Activated naive CD4-positive, alpha-beta T cell treated with anti-CD3 and anti-CD28 coated beads, Interleukin-2, amount 50 U/mL, for 72 hours (primary cell): ENCODE data around the gene VTCN1. TPM values are rescaled to one million over a fixed set of nuclear protein-coding genes. Genes with fewer than 3 reads are reported as not detected.
A peak's percentile ranks its signal among the peaks of the same experiment; 100 is the strongest.

Source experiments
- ATAC-seq, 2 donors: fragments of 150-1000 bp; cut with Tn5 transposase; 2 replicates each; pipeline ENCODE4 v1.10.0; 2021; ENCODE audit warnings: mild to moderate bottlenecking in 2 of 2, moderate library complexity in 2 of 2
- DNase-seq, 2 donors: peaks; one replicate each; pipeline ENCODE4 v3.0.0; 2021 to 2022; ENCODE audit warnings: low spot score in 2 of 2
- H3K27ac Mint-ChIP-seq, 2 donors: one replicate each; pipeline ENCODE4 v1.8.0; 2022; ENCODE audit warnings: mild to moderate bottlenecking in 2 of 2, mixed read lengths in 2 of 2
- H3K36me3 Mint-ChIP-seq, 2 donors: one replicate each; pipeline ENCODE4 v1.8.0; 2022; ENCODE audit warnings: mixed read lengths in 2 of 2
- H3K9me3 Mint-ChIP-seq, 2 donors: one replicate each; pipeline ENCODE4 v1.8.0; 2022; ENCODE audit warnings: mixed read lengths in 2 of 2
- total RNA-seq, 2 donors: library from RNA; stranded (reverse); gene quantifications; one replicate each; pipeline ENCODE4 v1.2.3, GENCODE V29; 2022

The VTCN1 gene
- total RNA-seq, 2 donors from 2014 or later: not detected

DNA sequence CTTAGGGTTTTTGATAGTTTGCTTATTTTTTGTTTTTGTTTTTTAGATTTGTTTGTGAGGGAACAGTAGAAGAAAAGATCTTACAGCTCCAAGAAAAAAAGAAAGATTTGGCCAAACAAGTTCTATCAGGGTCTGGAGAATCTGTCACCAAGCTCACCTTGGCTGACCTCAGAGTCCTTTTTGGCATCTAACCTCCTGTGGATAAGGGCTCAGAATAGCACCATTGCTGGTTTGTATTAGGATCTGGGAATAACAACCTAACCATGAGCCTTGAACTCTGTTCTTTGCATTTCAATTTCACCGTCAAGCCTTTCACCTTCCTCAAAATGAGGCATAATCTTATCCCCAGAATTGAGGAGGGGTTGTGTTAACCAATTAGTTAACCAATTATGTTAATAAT, 109.4 kb downstream of the VTCN1 start:
- no peak for ATAC-seq
- Mint-ChIP-seq H3K9me3 (no peaks in the 10 kb centered on the region), H3K36me3 (peaks cover 44 to 71% of the 10 kb centered on the region in 2 donors), H3K27ac (no peak overlapping the region)
- no peak for DNase-seq

DNA sequence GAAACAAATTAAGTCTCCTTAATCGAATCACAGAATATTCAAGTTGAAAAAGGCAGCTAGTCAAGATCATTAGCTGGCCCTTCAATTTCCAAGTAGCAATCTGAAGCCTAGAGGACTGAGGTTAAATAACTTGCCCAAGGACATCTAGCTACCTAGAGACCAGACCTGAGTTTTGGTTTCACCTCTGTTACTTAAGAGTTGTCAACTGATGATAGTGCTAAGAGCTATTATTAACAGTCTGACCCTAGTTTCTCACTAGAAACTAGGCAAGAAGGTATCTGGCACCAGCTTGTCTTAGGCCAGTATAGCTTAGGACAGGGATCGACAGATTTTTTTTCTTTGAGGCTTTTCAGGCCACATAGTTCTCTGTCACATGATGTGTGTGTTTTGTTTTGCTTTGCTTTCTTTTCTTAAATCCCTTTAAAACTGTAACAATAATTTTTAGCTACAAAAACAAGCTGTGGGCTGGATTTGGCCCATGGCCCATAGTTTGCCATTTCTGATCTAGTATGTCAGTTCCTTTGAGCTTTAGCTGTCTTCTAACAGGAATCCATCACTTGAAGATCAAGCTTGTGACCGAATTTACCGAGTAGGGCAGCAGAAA, 112.3 kb downstream of the VTCN1 start:
- Mint-ChIP-seq H3K36me3 (peaks cover 62 to 71% of the 10 kb centered on the region in 2 donors), H3K27ac (no peak overlapping the region), H3K9me3 (no peaks in the 10 kb centered on the region)
- DNase-seq: no peak
- ATAC-seq: no peak

DNA sequence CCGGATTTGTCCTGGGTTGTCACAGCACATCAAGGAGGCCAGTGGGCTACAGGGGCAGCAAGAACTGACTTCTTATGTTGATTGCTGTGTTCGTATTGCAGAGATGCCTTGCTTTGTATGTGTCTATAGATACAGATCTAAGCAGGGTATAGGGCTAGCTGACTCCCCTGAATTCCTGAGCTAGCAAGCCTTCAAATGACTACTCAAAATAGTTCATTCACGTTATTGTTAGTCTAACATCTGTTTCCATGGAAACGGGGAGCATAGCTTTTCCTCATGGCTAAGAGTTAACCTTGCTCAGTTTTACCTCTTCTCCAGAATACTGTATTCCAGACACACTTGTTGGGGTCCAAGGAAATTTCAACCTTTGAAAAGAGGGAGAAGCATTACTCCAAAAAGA, 113.3 kb downstream of the VTCN1 start:
- H3K9me3 Mint-ChIP-seq: no peaks in the 10 kb centered on the region
- peaks cover 60 to 71% of the 10 kb centered on the region in 2 donors for H3K36me3 Mint-ChIP-seq
- DNase-seq (no peak), ATAC-seq (no peak)
- H3K27ac Mint-ChIP-seq: no peak overlapping the region

DNA sequence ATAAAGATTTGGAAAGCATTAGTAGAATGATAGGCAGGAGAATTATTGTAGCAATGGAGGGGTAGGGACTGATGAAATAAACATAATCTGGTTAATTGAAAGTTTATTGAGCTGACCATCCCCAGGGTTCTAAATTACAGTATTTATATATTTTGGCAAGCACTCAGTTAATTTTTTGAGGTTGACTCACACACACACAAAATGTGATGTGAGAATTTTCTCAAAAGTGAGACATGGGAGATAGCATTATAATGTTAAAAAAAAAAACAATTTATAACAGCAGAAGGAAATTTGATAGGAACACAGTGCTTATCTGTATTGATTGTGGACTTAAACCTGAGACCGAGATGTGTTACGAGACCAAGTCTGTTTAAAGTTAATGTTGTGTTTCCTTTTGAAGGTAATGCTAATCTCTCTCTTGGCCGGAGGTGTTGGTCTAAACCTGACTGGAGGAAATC, 113.7 kb downstream of the VTCN1 start:
- peaks cover 58 to 69% of the 10 kb centered on the region in 2 donors for H3K36me3 Mint-ChIP-seq
- ATAC-seq: no peak
- no peak for DNase-seq
- no peak overlapping the region for H3K27ac Mint-ChIP-seq
- H3K9me3 Mint-ChIP-seq: no peaks in the 10 kb centered on the region

DNA sequence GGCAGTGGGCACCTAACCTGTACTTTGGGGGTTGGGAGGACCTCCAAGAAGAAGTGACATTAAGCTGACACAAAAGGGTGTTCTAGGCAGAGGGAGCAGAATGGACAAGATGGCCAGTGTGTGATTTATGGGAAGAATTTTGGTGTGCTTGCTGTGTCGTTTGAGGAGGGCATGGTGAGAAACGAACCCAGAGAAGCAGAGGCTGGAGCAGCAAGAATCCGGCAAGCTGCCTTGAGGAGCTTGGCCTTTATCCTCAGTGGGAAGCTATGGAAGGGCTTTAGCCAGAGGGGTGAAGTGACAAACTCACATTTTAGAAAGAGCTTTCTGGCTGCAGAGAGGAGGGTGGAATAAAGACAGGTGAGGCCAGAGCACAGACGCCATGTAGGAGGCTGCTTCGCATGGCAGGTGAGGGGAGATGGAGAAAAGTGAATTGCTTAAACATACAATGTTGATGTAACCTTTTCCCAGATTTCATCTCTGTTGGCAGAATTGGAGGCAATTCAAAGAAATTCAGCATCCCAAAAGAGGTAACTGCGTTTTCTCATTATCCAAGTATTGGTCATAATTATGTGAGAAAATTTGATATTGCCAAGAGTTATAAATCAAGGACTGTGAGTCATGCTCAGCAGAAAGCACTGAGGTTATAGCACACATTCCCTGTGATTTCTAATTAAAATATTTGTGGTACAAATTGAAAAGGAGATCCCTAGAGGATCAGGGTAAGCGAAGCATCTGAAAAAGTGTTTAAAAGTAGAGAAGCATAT, 115.7 kb downstream of the VTCN1 start:
- no peaks in the 10 kb centered on the region for H3K9me3 Mint-ChIP-seq
- peaks cover 59 to 65% of the 10 kb centered on the region in 2 donors for H3K36me3 Mint-ChIP-seq
- H3K27ac Mint-ChIP-seq: no peak overlapping the region
- DNase-seq: no peak
- ATAC-seq: no peak

DNA sequence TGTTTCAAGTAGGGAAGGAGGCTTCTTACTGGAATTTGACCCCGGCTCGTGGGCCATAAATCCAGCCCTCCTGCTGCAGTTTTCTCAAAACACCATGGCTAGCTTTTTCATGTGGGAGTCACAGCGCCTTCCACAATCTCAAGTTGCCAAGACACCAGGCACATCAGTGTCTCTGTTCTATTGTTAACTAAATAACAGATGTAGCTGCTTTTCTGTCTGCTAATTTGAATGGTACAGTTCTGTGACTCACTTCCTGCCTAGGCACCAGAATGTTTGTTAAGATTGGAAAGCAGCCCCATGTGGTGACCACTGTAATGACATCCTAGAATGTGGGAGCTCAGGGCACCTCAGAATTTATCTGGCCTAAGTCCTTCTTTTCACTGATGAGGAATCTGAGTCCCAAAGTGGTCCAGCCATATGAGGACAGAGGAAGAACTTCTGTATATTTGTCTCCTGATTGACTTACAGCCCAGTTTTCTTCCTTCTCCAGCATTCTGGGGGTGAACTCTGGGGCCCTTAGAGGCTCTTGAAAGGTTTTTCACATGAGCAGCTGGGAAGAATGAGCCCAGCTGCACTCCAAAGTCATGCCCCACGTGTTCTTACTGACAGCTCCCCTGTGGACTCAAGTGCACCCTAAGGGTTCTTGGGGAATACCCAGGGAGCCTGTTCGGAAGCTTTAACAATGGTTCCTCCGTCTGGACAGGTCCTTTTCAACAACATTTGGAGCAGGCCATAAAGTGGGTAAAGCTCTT, 116.7 kb downstream of the VTCN1 start:
- Mint-ChIP-seq H3K36me3 (peaks cover 51 to 61% of the 10 kb centered on the region in 2 donors), H3K27ac (peak overlapping the region; percentile 21 to 78), H3K9me3 (no peaks in the 10 kb centered on the region)
- ATAC-seq (peak; percentile 80), DNase-seq (peak in 1 of 2 donors; percentile 42)

Other genes with a start within 250 kb of the VTCN1 start
- 1 to 10 TPM in 1 of 2 donors, under 1 TPM in 1; 0.09 to 1.3 TPM for gene CD101, start 209.2 kb downstream of the VTCN1 start, total RNA-seq
- gene TTF2, start 150.6 kb downstream of the VTCN1 start, total RNA-seq: 100 to 1,000 TPM; 112 to 136 TPM
- 1 to 10 TPM in 1 of 2 donors, under 1 TPM in 1; 0.29 to 1.5 TPM for gene TRIM45, start 89.2 kb downstream of the VTCN1 start, total RNA-seq
- gene MAN1A2, start 156.5 kb upstream of the VTCN1 start, total RNA-seq: 10 to 100 TPM; 17.8 to 18.4 TPM